WTC11 (cell line): Measurements from ENCODE around the gene TP53BP2. TPM values are rescaled to one million over a fixed set of nuclear protein-coding genes. Genes with fewer than 3 reads are reported as not detected.
A peak's percentile ranks its signal among the peaks of the same experiment; 100 is the strongest.

Experiments used
- ATAC-seq: fragments of 200-7000 bp; cut with Tn5 transposase; 2 replicates; pipeline ENCODE4 v1.10.0; 2021; ENCODE audit warnings: mild to moderate bottlenecking, moderate library complexity
- CTCF ChIA-PET: fragments of 300-600 bp; sonication (Branson Sonifier 250); formaldehyde crosslinking; loops from one replicate; lab custom pipeline; 2021; ENCODE audit warnings: antibody characterized with exemption; lab: Charles Lee
- POLR2A ChIA-PET: fragments of 350-600 bp; sonication (Branson Sonifier 250); formaldehyde crosslinking; loops from one replicate; lab custom pipeline; 2021; ENCODE audit warnings: antibody characterized with exemption; lab: Charles Lee
- DNase-seq: peaks from one replicate; pipeline ENCODE4 v3.0.0; 2021; ENCODE audit warnings: low spot score
- H3K27ac Mint-ChIP-seq: 2 replicates; pipeline ENCODE4 v1.8.0; 2021; ENCODE audit warnings: mixed read lengths
- H3K27me3 Mint-ChIP-seq: 2 replicates; pipeline ENCODE4 v1.8.0; 2021; ENCODE audit warnings: low read depth, mild to moderate bottlenecking, moderate library complexity, mixed read lengths
- H3K36me3 Mint-ChIP-seq: 2 replicates; pipeline ENCODE4 v1.8.0; 2021; ENCODE audit warnings: mixed read lengths
- H3K4me1 Mint-ChIP-seq: 2 replicates; pipeline ENCODE4 v1.8.0; 2022; ENCODE audit warnings: mixed read lengths
- H3K4me3 Mint-ChIP-seq: 2 replicates; pipeline ENCODE4 v1.8.0; 2021; ENCODE audit warnings: mild to moderate bottlenecking, moderate library complexity, mixed read lengths
- H3K9me3 Mint-ChIP-seq: 2 replicates; pipeline ENCODE4 v1.8.0; 2021; ENCODE audit warnings: mixed read lengths
- AFF4 ChIP-seq: sonication (generic); formaldehyde crosslinking; IDR thresholded peaks from 2 replicates; pipeline ENCODE4 v1.8.1; 2023; ENCODE audit warnings: mild to moderate bottlenecking, missing genetic modification reagents, borderline replicate concordance
- AR ChIP-seq: fragments of 250-450 bp; sonication (Bioruptor Pico); IDR thresholded peaks from 2 replicates; pipeline ENCODE4 v1.9.0; 2021; ENCODE audit warnings: mild to moderate bottlenecking
- ARID4B ChIP-seq: sonication (generic); formaldehyde crosslinking; IDR thresholded peaks from 2 replicates; pipeline ENCODE4 v1.8.0; 2023; ENCODE audit warnings: missing genetic modification reagents, mild to moderate bottlenecking, borderline replicate concordance
- CTCF ChIP-seq: fragments of 200-600 bp; IDR thresholded peaks from 2 replicates; pipeline ENCODE4 v1.8.0; 2022; ENCODE audit warnings: antibody characterized with exemption
- E2F4 ChIP-seq: sonication (generic); formaldehyde crosslinking; IDR thresholded peaks from 2 replicates; pipeline ENCODE4 v1.8.1; 2022; ENCODE audit warnings: low read depth, mild to moderate bottlenecking, moderate library complexity, missing genetic modification reagents, borderline replicate concordance
- GRHL2 ChIP-seq: fragments of 250-450 bp; sonication (Bioruptor Pico); IDR thresholded peaks from 2 replicates; pipeline ENCODE4 v1.8.0; 2022; ENCODE audit warnings: mild to moderate bottlenecking, moderate library complexity; ENCODE audit not compliant: insufficient replicate concordance, severe bottlenecking
- MAX ChIP-seq: sonication (generic); formaldehyde crosslinking; IDR thresholded peaks from 2 replicates; pipeline ENCODE4 v1.8.0; 2022; ENCODE audit warnings: mild to moderate bottlenecking, missing genetic modification reagents
- MYBL2 ChIP-seq: sonication (generic); formaldehyde crosslinking; IDR thresholded peaks from 2 replicates; pipeline ENCODE4 v1.8.1; 2023; ENCODE audit warnings: mild to moderate bottlenecking, moderate library complexity, missing genetic modification reagents
- NFE2L1 ChIP-seq: sonication (generic); formaldehyde crosslinking; IDR thresholded peaks from 2 replicates; pipeline ENCODE4 v1.8.1; 2023; ENCODE audit warnings: missing genetic modification reagents
- RELA ChIP-seq: sonication (generic); formaldehyde crosslinking; IDR thresholded peaks from 2 replicates; pipeline ENCODE4 v1.8.1; 2022; ENCODE audit warnings: missing genetic modification reagents, mild to moderate bottlenecking, borderline replicate concordance
- SMAD3 ChIP-seq: sonication (generic); formaldehyde crosslinking; IDR thresholded peaks from 2 replicates; pipeline ENCODE4 v1.8.0; 2022; ENCODE audit warnings: missing genetic modification reagents, mild to moderate bottlenecking, borderline replicate concordance
- SMAD4 ChIP-seq: sonication (generic); formaldehyde crosslinking; IDR thresholded peaks from 2 replicates; pipeline ENCODE4 v1.8.0; 2022; ENCODE audit warnings: mild to moderate bottlenecking, missing genetic modification reagents
- TCF7 ChIP-seq: sonication (generic); formaldehyde crosslinking; IDR thresholded peaks from 2 replicates; pipeline ENCODE4 v1.8.0; 2022; ENCODE audit warnings: mild to moderate bottlenecking, low read depth, missing genetic modification reagents, moderate library complexity
- TEAD1 ChIP-seq: sonication (generic); formaldehyde crosslinking; IDR thresholded peaks from 2 replicates; pipeline ENCODE4 v1.8.0; 2022; ENCODE audit warnings: mild to moderate bottlenecking, missing genetic modification reagents
- ZNF138 ChIP-seq: sonication (generic); formaldehyde crosslinking; conservative IDR thresholded peaks from 2 replicates; pipeline ENCODE4 v1.8.1; 2022; ENCODE audit warnings: mild to moderate bottlenecking, moderate library complexity, missing genetic modification reagents
- ZNF219 ChIP-seq: sonication (generic); formaldehyde crosslinking; IDR thresholded peaks from 2 replicates; pipeline ENCODE4 v1.8.0; 2023; ENCODE audit warnings: missing genetic modification reagents, mild to moderate bottlenecking, borderline replicate concordance
- ZNF232 ChIP-seq: sonication (generic); formaldehyde crosslinking; IDR thresholded peaks from 2 replicates; pipeline ENCODE4 v1.8.0; 2022; ENCODE audit warnings: mild to moderate bottlenecking, missing genetic modification reagents
- ZNF416 ChIP-seq: fragments of 250-450 bp; sonication (Bioruptor Pico); IDR thresholded peaks from 2 replicates; pipeline ENCODE4 v1.9.0; 2021; ENCODE audit warnings: mild to moderate bottlenecking, inconsistent platforms
- ZNF671 ChIP-seq: fragments of 250-450 bp; sonication (Bioruptor Pico); IDR thresholded peaks from 2 replicates; pipeline ENCODE4 v1.8.0; 2021; ENCODE audit warnings: mild to moderate bottlenecking
- ZSCAN18 ChIP-seq: fragments of 250-450 bp; sonication (Bioruptor Pico); IDR thresholded peaks from 2 replicates; pipeline ENCODE4 v2.1.2; 2022; ENCODE audit warnings: mild to moderate bottlenecking, moderate library complexity
- total RNA-seq: library from RNA; stranded (reverse); gene quantifications from 3 replicates; pipeline ENCODE4 v1.2.3, GENCODE V29; 2021

TP53BP2 gene
- total RNA-seq, 1 experiment from 2014 or later: 42.7 TPM

GRCh38 chr1:223840254-223840653 is 5.5 kb downstream of the TP53BP2 start:
- POLR2A ChIA-PET: no interaction called here
- CTCF ChIA-PET: interaction anchor here (0.6 to 1.3 kb wide), 3 partner anchors 82 to 211 kb away, joined by 3 to 4 read pairs (median 3); no protein-coding TSS in a partner anchor
- H3K4me1 Mint-ChIP-seq: peaks cover 41% of the 10 kb centered on the region
- no peaks in the 10 kb centered on the region for H3K27me3 Mint-ChIP-seq
- no peak for DNase-seq
- H3K9me3 Mint-ChIP-seq: no peaks in the 10 kb centered on the region
- TF ChIP-seq ARID4B (CRISPR knock-in tag) (no peak), MAX (no peak), ZSCAN18 (no peak), RELA (no peak), NFE2L1 (CRISPR knock-in tag) (no peak), MYBL2 (CRISPR knock-in tag) (no peak), AR (CRISPR knock-in tag) (no peak), ZNF671 (CRISPR knock-in tag) (no peak), ZNF232 (CRISPR knock-in tag) (no peak), ZNF138 (CRISPR knock-in tag) (no peak), CTCF (no peak), SMAD3 (no peak), TEAD1 (no peak), SMAD4 (no peak), TCF7 (no peak), AFF4 (no peak), GRHL2 (CRISPR knock-in tag) (no peak), E2F4 (CRISPR knock-in tag) (no peak), ZNF416 (CRISPR knock-in tag) (no peak), ZNF219 (CRISPR knock-in tag) (no peak)
- H3K27ac Mint-ChIP-seq: peak overlapping the region; percentile 46; the same call in 1 of the 2 replicates
- 0 out of 2 replicates have a peak, but pooled peaks cover 4% of the 10 kb centered on the region for H3K36me3 Mint-ChIP-seq
- H3K4me3 Mint-ChIP-seq: no peak overlapping the region
- ATAC-seq: no peak
